Lung (tissue), 12 donors: ENCODE data around the gene MGAT3. TPM values are rescaled to one million over a fixed set of nuclear protein-coding genes. Genes with fewer than 3 reads are reported as not detected.

ENCODE experiments used
- ATAC-seq: fragments of 200-7000 bp; cut with Tn5 transposase; one replicate; pipeline ENCODE4 v1.9.1; 2020; ENCODE audit warnings: moderate number of reproducible peaks; ENCODE audit not compliant: insufficient read depth, low FRiP score
- DNase-seq, 3 donors: peaks; one replicate each; pipeline ENCODE4 v3.0.0-alpha.2; 2013 to 2017
- H3K27ac ChIP-seq, 2 donors: one replicate each; pipeline ENCODE4 v1.5.1; 2013; ENCODE audit warnings: mild to moderate bottlenecking in 2 of 2, moderate library complexity in 2 of 2, control low read depth in 1 of 2, inconsistent platforms in 1 of 2, low read depth in 1 of 2, low read length in 1 of 2
- H3K27me3 ChIP-seq, 3 donors: one replicate each; pipeline ENCODE4 v1.5.1; 2013; ENCODE audit warnings: low read length in 2 of 3; ENCODE audit not compliant: control insufficient read depth in 3 of 3, insufficient read depth in 3 of 3
- H3K36me3 ChIP-seq, 4 donors: one replicate each; pipeline ENCODE4 v1.5.1; 2013; ENCODE audit warnings: low read length in 4 of 4, mild to moderate bottlenecking in 1 of 4, moderate library complexity in 1 of 4; ENCODE audit not compliant: control insufficient read depth in 4 of 4, insufficient read depth in 4 of 4
- H3K4me1 ChIP-seq, 5 donors: one replicate each; pipeline ENCODE4 v1.5.1; 2013; ENCODE audit warnings: low read length in 5 of 5, mild to moderate bottlenecking in 2 of 5, moderate library complexity in 1 of 5; ENCODE audit not compliant: control insufficient read depth in 5 of 5, insufficient read depth in 5 of 5
- H3K4me3 ChIP-seq: one replicate; pipeline ENCODE4 v1.5.1; 2013; ENCODE audit warnings: mild to moderate bottlenecking, control low read depth, moderate library complexity
- H3K9ac ChIP-seq, 2 donors: one replicate each; pipeline ENCODE4 v1.5.1; 2013; ENCODE audit warnings: low read length in 2 of 2, control low read depth in 1 of 2; ENCODE audit not compliant: insufficient read depth in 1 of 2
- H3K9me3 ChIP-seq, 4 donors: one replicate each; pipeline ENCODE4 v1.5.1; 2013; ENCODE audit warnings: low read length in 3 of 4, mild to moderate bottlenecking in 1 of 4, moderate library complexity in 1 of 4; ENCODE audit not compliant: control insufficient read depth in 4 of 4, insufficient read depth in 3 of 4
- CTCF ChIP-seq: IDR thresholded peaks from 2 replicates; pipeline ENCODE4 v1.5.1; 2012; ENCODE audit warnings: mild to moderate bottlenecking; ENCODE audit errors: control extremely low read depth, extremely low read depth
- WGBS, 2 donors: extraction: QIAGEN DNeasy Blood & Tissue Kit; methylation state at CpG; one replicate each; pipeline ENCODE4 v1.1.7; 2013; 5-methylcytosine and 5-hydroxymethylcytosine counted together
- polyA plus RNA-seq, 2 donors: library from polyadenylated mRNA; stranded (reverse); fragments of 200-250 nt; gene quantifications; one replicate each; pipeline ENCODE4 v1.2.1, GENCODE V29; 2013
- total RNA-seq, 2 donors: library from RNA; depleted of rRNA in 1 of 2; stranded (reverse); fragments of >200 nt in 1 of 2; gene quantifications; one replicate each; pipeline ENCODE4 v1.2.1, GENCODE V29; 2014 to 2021
- donor health status: control.
- donor health status: control.
- donor health status: Bipolar disorder and iron deficiency.
- donor health status: healthy.
- donor health status: DM: yes; HTN: yes; CAD: no.

The MGAT3 gene
- total and polyA plus RNA-seq, 4 donors, result 5.6 to 19.4 (median 5.9) TPM

- Histone ChIP-seq H3K27ac (no peak overlapping the region), H3K4me1 (peaks cover 0 to 11% (median 2%) of the 10 kb centered on the region in 5 donors), H3K9me3 (no peaks in the 10 kb centered on the region), H3K9ac (no peak overlapping the region), H3K36me3 (peaks cover 0 to 5% (median 0%) of the 10 kb centered on the region in 4 donors), H3K4me3 (no peak overlapping the region), H3K27me3 (no peaks in the 10 kb centered on the region)
- TF ChIP-seq CTCF, result no peak
- ATAC-seq (no peak), DNase-seq (no peak)
- 66 to 79% methylated on average over 8 of the region's 8 CpGs for WGBS, 2 donors
Measured at GRCh38 chr22:39536711-39537110, 79.9 kb downstream of the MGAT3 start.

GRCh38 chr22:39537975-39538374 lies 81.2 kb downstream of the MGAT3 start:
- H3K4me3 ChIP-seq, result no peak overlapping the region
- H3K36me3 ChIP-seq, result no peaks in the 10 kb centered on the region
- peaks cover 0 to 8% (median 0%) of the 10 kb centered on the region in 5 donors for H3K4me1 ChIP-seq
- DNase-seq (no peak), ATAC-seq (no peak)
- no peak for TF ChIP-seq CTCF
- no peak overlapping the region for H3K27ac ChIP-seq
- no peaks in the 10 kb centered on the region for H3K27me3 ChIP-seq
- no peaks in the 10 kb centered on the region for H3K9me3 ChIP-seq
- H3K9ac ChIP-seq, result no peak overlapping the region
- WGBS, 2 donors, result 52 to 79% methylated on average over 2 of the region's 2 CpGs

Other genes with a start within 250 kb of the MGAT3 start
- 10 to 100 TPM; 19.7 to 39.4 TPM for gene PDGFB, start 212.0 kb upstream of the MGAT3 start, total RNA-seq
- gene PDGFB, start 212.0 kb upstream of the MGAT3 start, polyA plus RNA-seq, result 10 to 100 TPM in 1 of 2 donors, 1 to 10 TPM in 1; 9.8 to 56.7 TPM
- 1,000 to 10,000 TPM; 1,521 to 1,689 TPM for gene RPL3, start 137.4 kb upstream of the MGAT3 start, total RNA-seq
- gene RPL3, start 137.4 kb upstream of the MGAT3 start, polyA plus RNA-seq, result 1,000 to 10,000 TPM; 2,233 to 2,749 TPM
- gene SYNGR1, start 107.0 kb upstream of the MGAT3 start, total RNA-seq, result 10 to 100 TPM in 1 of 2 donors, 1 to 10 TPM in 1; 4.9 to 13.3 TPM
- gene SYNGR1, start 107.0 kb upstream of the MGAT3 start, polyA plus RNA-seq, result 1 to 10 TPM; 3.5 to 6.1 TPM
- gene TAB1, start 57.2 kb upstream of the MGAT3 start, total RNA-seq, result 10 to 100 TPM; 20.2 to 29.7 TPM
- 10 to 100 TPM; 13.9 to 16.4 TPM for gene TAB1, start 57.2 kb upstream of the MGAT3 start, polyA plus RNA-seq
- 10 to 100 TPM; 18.4 to 28.9 TPM for gene MIEF1, start 45.3 kb downstream of the MGAT3 start, total RNA-seq
- gene MIEF1, start 45.3 kb downstream of the MGAT3 start, polyA plus RNA-seq, result 10 to 100 TPM in 1 of 2 donors, 1 to 10 TPM in 1; 7.1 to 16.5 TPM
- 100 to 1,000 TPM; 179 to 390 TPM for gene ATF4, start 63.5 kb downstream of the MGAT3 start, total RNA-seq
- gene ATF4, start 63.5 kb downstream of the MGAT3 start, polyA plus RNA-seq, result 100 to 1,000 TPM; 431 to 882 TPM
- 10 to 100 TPM; 50.0 to 90.4 TPM for gene RPS19BP1, start 75.7 kb downstream of the MGAT3 start, total RNA-seq
- 100 to 1,000 TPM; 179 to 199 TPM for gene RPS19BP1, start 75.7 kb downstream of the MGAT3 start, polyA plus RNA-seq
- under 1 TPM; 0.15 to 0.17 TPM for gene CACNA1I, start 113.7 kb downstream of the MGAT3 start, total RNA-seq
- under 1 TPM; 0.07 to 0.22 TPM for gene CACNA1I, start 113.7 kb downstream of the MGAT3 start, polyA plus RNA-seq